GM12878 (cell line): ENCODE results near the gene NLE1. TPM values are rescaled to one million over a fixed set of nuclear protein-coding genes. Genes with fewer than 3 reads are reported as not detected.

Experiments
- ATAC-seq: fragments of 200-7000 bp; cut with Tn5 transposase; 3 replicates; pipeline ENCODE4 v1.9.1; 2020; ENCODE audit warnings: mild to moderate bottlenecking, moderate library complexity
- BruUV-seq: library from RNA; stranded (reverse); fragments of 400-500 nt; replicated peaks from 2 replicates; lab custom pipeline; 2021; lab: Mats Ljungman, UMichigan
- CTCF ChIA-PET: fragments of 300-600 bp; sonication (Branson Sonifier 250); formaldehyde crosslinking; extraction: SDS; loops from one replicate; lab custom pipeline; 2021; ENCODE audit warnings: inconsistent platforms; lab: Yijun Ruan, JAX
- POLR2A ChIA-PET: fragments of 350-600 bp; formaldehyde crosslinking; extraction: SDS; loops from one replicate; lab custom pipeline; 2021; ENCODE audit warnings: inconsistent platforms; lab: Charles Lee
- RAD21 ChIA-PET: fragments of 300-600 bp; sonication (Branson Sonifier 250); formaldehyde crosslinking; loops from one replicate; lab custom pipeline; 2023; ENCODE audit warnings: antibody characterized with exemption; ENCODE audit not compliant: unreplicated experiment; lab: Charles Lee
- SMC1A ChIA-PET: fragments of 300-600 bp; sonication (Branson Sonifier 250); formaldehyde crosslinking; loops from one replicate; lab custom pipeline; 2023; ENCODE audit not compliant: unreplicated experiment, uncharacterized antibody; lab: Charles Lee
- DNase-seq: peaks from one replicate; pipeline ENCODE4 v3.0.0-alpha.2; 2011; ENCODE audit warnings: low read depth, low spot score
- FAIRE-seq: peaks from 3 replicates; lab custom pipeline; 2011; peaks lifted over from hg19 to GRCh38; lab: Jason Lieb, UNC
- H2AFZ ChIP-seq: 2 replicates; pipeline ENCODE4 v1.6.0; 2011; ENCODE audit warnings: low read depth, low read length, control low read depth; ENCODE audit not compliant: control insufficient read depth
- H3K27ac ChIP-seq: 2 replicates; pipeline ENCODE4 v1.5.1; 2011; ENCODE audit warnings: control low read depth; ENCODE audit not compliant: control insufficient read depth, insufficient read depth
- H3K27me3 ChIP-seq, 2 experiments: replicated peaks in 1 of 2; 2 replicates each; pipeline versions ENCODE4 v1.6.0 to v1.6.1; 2011; ENCODE audit warnings: low read length in 1 of 2; ENCODE audit not compliant: control insufficient read depth in 2 of 2, insufficient read depth in 2 of 2
- H3K36me3 ChIP-seq, 2 experiments: 2 replicates each; pipeline ENCODE4 v1.5.1; 2011; ENCODE audit warnings: low read length in 1 of 2; ENCODE audit not compliant: control insufficient read depth in 2 of 2, insufficient read depth in 2 of 2
- H3K4me1 ChIP-seq: 2 replicates; pipeline ENCODE4 v1.6.1; 2011; ENCODE audit warnings: mild to moderate bottlenecking, low read length, moderate library complexity, mixed read lengths; ENCODE audit not compliant: control insufficient read depth, insufficient read depth
- H3K4me2 ChIP-seq: 2 replicates; pipeline ENCODE4 v1.6.0; 2011; ENCODE audit warnings: control low read depth; ENCODE audit not compliant: control insufficient read depth, insufficient read depth
- H3K4me3 ChIP-seq: fragments of 200-600 bp; sonication (generic); 2 replicates; pipeline ENCODE4 v1.5.1; 2016
- H3K79me2 ChIP-seq: 2 replicates; pipeline ENCODE4 v1.6.0; 2011; ENCODE audit warnings: low read length; ENCODE audit not compliant: control insufficient read depth, insufficient read depth
- H3K9ac ChIP-seq: 2 replicates; pipeline ENCODE4 v1.8.0; 2011; ENCODE audit warnings: low read length, control low read depth, mixed read lengths; ENCODE audit not compliant: control insufficient read depth, insufficient read depth
- H3K9me3 ChIP-seq: replicated peaks from 3 replicates; pipeline ENCODE4 v1.5.1; 2011; ENCODE audit warnings: mild to moderate bottlenecking, low read length; ENCODE audit not compliant: control insufficient read depth, insufficient read depth
- H4K20me1 ChIP-seq: 2 replicates; pipeline ENCODE4 v1.6.0; 2011; ENCODE audit not compliant: control insufficient read depth, insufficient read depth
- CREB1 ChIP-seq: IDR thresholded peaks from 2 replicates; pipeline ENCODE4 v1.6.1; 2012; ENCODE audit warnings: low read depth, mild to moderate bottlenecking, inconsistent platforms
- CTCF ChIP-seq, 3 experiments: IDR thresholded peaks in 2 of 3; conservative IDR thresholded peaks in 1 of 3; 2 replicates each; pipeline ENCODE4 v1.5.1; 2011; ENCODE audit warnings: low read depth in 3 of 3, low read length in 3 of 3, mild to moderate bottlenecking in 3 of 3, control low read depth in 2 of 3, moderate library complexity in 2 of 3, inconsistent platforms in 1 of 3, mixed read lengths in 1 of 3; ENCODE audit not compliant: control insufficient read depth in 2 of 3, insufficient read depth in 1 of 3; ENCODE audit errors: extremely low read depth in 1 of 3
- EGR1 ChIP-seq, 2 experiments: IDR thresholded peaks; 1 replicate in 1 of 2; 2 replicates in 1 of 2; pipeline ENCODE4 v1.6.1; 2011 to 2012; ENCODE audit warnings: low read depth in 2 of 2, low read length in 2 of 2, borderline replicate concordance in 1 of 2, mild to moderate bottlenecking in 1 of 2, moderate library complexity in 1 of 2
- FOS ChIP-seq: IDR thresholded peaks from 3 replicates; pipeline ENCODE4 v1.6.1; 2011; ENCODE audit warnings: borderline replicate concordance; ENCODE audit not compliant: insufficient read length; ENCODE audit errors: extremely low read depth
- MEF2B ChIP-seq: fragments of 450-650 bp; IDR thresholded peaks from 2 replicates; pipeline ENCODE4 v1.6.1; 2018; ENCODE audit warnings: mild to moderate bottlenecking, moderate library complexity; ENCODE audit not compliant: partially characterized antibody, poor library complexity, severe bottlenecking
- NR2F1 ChIP-seq: fragments of 450-650 bp; conservative IDR thresholded peaks from 2 replicates; pipeline ENCODE4 v1.6.1; 2017; ENCODE audit warnings: mild to moderate bottlenecking
- POLR2A ChIP-seq: IDR thresholded peaks from 2 replicates; pipeline ENCODE4 v1.6.1; 2011; ENCODE audit warnings: low read depth, mild to moderate bottlenecking, low read length
- RAD21 ChIP-seq: IDR thresholded peaks from 2 replicates; pipeline ENCODE4 v1.6.1; 2011; ENCODE audit warnings: mild to moderate bottlenecking, low read depth, low read length, moderate library complexity; ENCODE audit not compliant: insufficient read depth
- SMC3 ChIP-seq: IDR thresholded peaks from 2 replicates; pipeline ENCODE4 v1.6.1; 2011; ENCODE audit warnings: low read length, improper control_type of control experiment, borderline replicate concordance
- WRNIP1 ChIP-seq: IDR thresholded peaks from 2 replicates; pipeline ENCODE4 v1.6.1; 2011; ENCODE audit warnings: low read depth, low read length, improper control_type of control experiment, borderline replicate concordance
- YY1 ChIP-seq: IDR thresholded peaks from 2 replicates; pipeline ENCODE4 v1.6.1; 2011; ENCODE audit warnings: low read depth, mild to moderate bottlenecking, low read length
- ZBTB33 ChIP-seq: fragments of 450-650 bp; IDR thresholded peaks from 2 replicates; pipeline ENCODE4 v1.6.1; 2017; ENCODE audit warnings: mild to moderate bottlenecking
- ZNF207 ChIP-seq: fragments of 450-650 bp; IDR thresholded peaks from 2 replicates; pipeline ENCODE4 v1.6.1; 2014; ENCODE audit warnings: antibody characterized with exemption, mild to moderate bottlenecking, borderline replicate concordance
- in situ Hi-C: fragments of 300-500 bp; cut with MboI; formaldehyde crosslinking; loops from 9 replicates; pipeline ENCODE4 v1.14.3; 2018; ENCODE audit warnings: mixed read lengths
- intact Hi-C: fragments of 100-400 bp; cut with micrococcal nuclease; formaldehyde crosslinking; loops from one replicate; pipeline ENCODE4 v1.14.2; 2022; ENCODE audit not compliant: unreplicated experiment
- polyA plus RNA-seq, 11 experiments: library from polyadenylated mRNA; depleted of rRNA in 4 of 11; unstranded in 6 of 11; stranded (reverse) in 5 of 11; fragments of >200 nt; fragmentation: Nextera tagmentation in 4 of 11; fragmentation: Illumina TruSeq in 1 of 11; extraction: Ambion mirVana in 4 of 11; extraction: Trizol in 1 of 11; gene quantifications; 1 replicate in 1 of 11; 2 replicates in 10 of 11; pipeline versions ENCODE4 v1.2.1 to v1.2.3, GENCODE V29; 2011 to 2016; ENCODE audit warnings: inconsistent platforms in 2 of 11, missing spikeins in 2 of 11, low read depth in 1 of 11
- total RNA-seq, 4 experiments: library from RNA; depleted of rRNA in 3 of 4; stranded (reverse); fragments of >200 nt in 3 of 4; fragmentation: Illumina TruSeq in 1 of 4; extraction: Trizol in 1 of 4; gene quantifications; 2 replicates each; pipeline versions ENCODE4 v1.2.1 to v1.2.3, GENCODE V29; 2013 to 2021
- TF ChIP-seq, protein P1 (sequence below): fragments of 450-650 bp; IDR thresholded peaks from 2 replicates; pipeline ENCODE4 v1.6.1; 2016; ENCODE audit warnings: mild to moderate bottlenecking
- TF ChIP-seq, protein P2 (sequence below): IDR thresholded peaks from 2 replicates; pipeline ENCODE4 v1.6.1; 2011; ENCODE audit warnings: mild to moderate bottlenecking, low read depth, low read length, moderate library complexity; ENCODE audit not compliant: insufficient replicate concordance

Gene NLE1
- total and polyA plus RNA-seq, 10 of the 15 experiments (the other 5 are each of a cell fraction or from before 2014, with no cell fraction given) = 2.4 to 33.5 (median 17.6) TPM

- peaks cover 23% of the 10 kb centered on the region for H3K79me2 ChIP-seq
- SMC1A ChIA-PET = interaction anchor here (0.8 to 8.3 kb wide), 17 partner anchors 9 to 684 kb away, joined by 3 to 101 read pairs (median 6); partner anchors contain the start of gene RFFL
- RAD21 ChIA-PET = interaction anchor here (0.9 to 4.2 kb wide), 14 partner anchors 10 to 698 kb away, joined by 3 to 34 read pairs (median 5); partner anchors contain the start of genes LIG3 and RFFL
- DNase-seq = peak; percentile 45
- H3K27me3 ChIP-seq = no peaks in the 10 kb centered on the region
- TF ChIP-seq SMC3 (peak; percentile 61; the same call in 1 of the 2 replicates), ZNF207 (no peak), WRNIP1 (0 out of 2 replicates have a peak, but pooled peaks have one; percentile 25), MEF2B (peak; percentile 89), RAD21 (peak; percentile 58), ZBTB33 (no peak), NR2F1 (no peak), EGR1 (IDR thresholded peaks at IDR 0.05; ENCODE audit: borderline replicate concordance in 1 of 2, low read depth in 2 of 2, low read length in 2 of 2) (no peak), YY1 (peak; percentile 61; the same call in 1 of the 2 replicates), POLR2A (no peak), FOS (no peak), CREB1 (no peak), CTCF (IDR thresholded peaks at IDR 0.05 in 2 of 3, conservative IDR thresholded peaks at IDR 0.05 in 1 of 3; ENCODE audit: control insufficient read depth in 2 of 3, extremely low read depth in 1 of 3, insufficient read depth in 1 of 3, low read depth in 3 of 3, low read length in 3 of 3) (peak; percentile 47 to 68 (median 65))
- TF ChIP-seq, protein P1, sequence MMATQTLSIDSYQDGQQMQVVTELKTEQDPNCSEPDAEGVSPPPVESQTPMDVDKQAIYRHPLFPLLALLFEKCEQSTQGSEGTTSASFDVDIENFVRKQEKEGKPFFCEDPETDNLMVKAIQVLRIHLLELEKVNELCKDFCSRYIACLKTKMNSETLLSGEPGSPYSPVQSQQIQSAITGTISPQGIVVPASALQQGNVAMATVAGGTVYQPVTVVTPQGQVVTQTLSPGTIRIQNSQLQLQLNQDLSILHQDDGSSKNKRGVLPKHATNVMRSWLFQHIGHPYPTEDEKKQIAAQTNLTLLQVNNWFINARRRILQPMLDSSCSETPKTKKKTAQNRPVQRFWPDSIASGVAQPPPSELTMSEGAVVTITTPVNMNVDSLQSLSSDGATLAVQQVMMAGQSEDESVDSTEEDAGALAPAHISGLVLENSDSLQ = peak; percentile 65
- TF ChIP-seq, protein P2, sequence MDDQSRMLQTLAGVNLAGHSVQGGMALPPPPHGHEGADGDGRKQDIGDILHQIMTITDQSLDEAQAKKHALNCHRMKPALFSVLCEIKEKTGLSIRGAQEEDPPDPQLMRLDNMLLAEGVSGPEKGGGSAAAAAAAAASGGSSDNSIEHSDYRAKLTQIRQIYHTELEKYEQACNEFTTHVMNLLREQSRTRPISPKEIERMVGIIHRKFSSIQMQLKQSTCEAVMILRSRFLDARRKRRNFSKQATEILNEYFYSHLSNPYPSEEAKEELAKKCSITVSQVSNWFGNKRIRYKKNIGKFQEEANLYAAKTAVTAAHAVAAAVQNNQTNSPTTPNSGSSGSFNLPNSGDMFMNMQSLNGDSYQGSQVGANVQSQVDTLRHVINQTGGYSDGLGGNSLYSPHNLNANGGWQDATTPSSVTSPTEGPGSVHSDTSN = no peak
- peak overlapping the region; percentile 94; the same call in 1 of the 2 replicates for H3K9ac ChIP-seq
- H3K9me3 ChIP-seq = no peaks in the 10 kb centered on the region
- peak overlapping the region; percentile 86 for H3K4me2 ChIP-seq
- ATAC-seq = peak; percentile 73
- H3K4me3 ChIP-seq = peak overlapping the region; percentile 88
- H4K20me1 ChIP-seq = no peaks in the 10 kb centered on the region
- no peak overlapping the region for H3K27ac ChIP-seq
- POLR2A ChIA-PET = interaction anchor here (1.3 to 2.2 kb wide), 2 partner anchors 137 to 576 kb away, joined by 3 to 7 read pairs; partner anchors contain the start of gene LIG3
- intact Hi-C loops (loop anchor here (1.0 to 5.0 kb wide), 5 partner anchors 29 to 697 kb away; partner anchors contain the start of genes LIG3 and RFFL), in situ Hi-C loops (loop anchor here (5.0 to 25.0 kb wide), 3 partner anchors 121 to 906 kb away; no protein-coding TSS in a partner anchor)
- no peak overlapping the region for H2AFZ ChIP-seq
- CTCF ChIA-PET = interaction anchor here (0.6 to 6.9 kb wide), 30 partner anchors 8 to 745 kb away, joined by 3 to 149 read pairs (median 4); partner anchors contain the start of genes NLE1 and RFFL
- H3K36me3 ChIP-seq = no peaks in the 10 kb centered on the region
- FAIRE-seq = peak; percentile 69
- no peaks in the 10 kb centered on the region; the same call in 1 of the 2 replicates for H3K4me1 ChIP-seq
- no TSS peak for BruUV-seq
Observed at GRCh38 chr17:35117984-35118383, 24.1 kb downstream of the NLE1 start.
